Inflammatory macrophage treated with lipopolysaccharide for 1 hour (primary cell): ENCODE measurements around the gene MPZL2.

Source experiments
- DNase-seq, 2 donors: peaks; one replicate each; pipeline ENCODE4 v3.0.0-alpha.2; 2020 to 2022

The MPZL2 gene

GRCh38 chr11:118283037-118283636 is 19.0 kb upstream of the MPZL2 start:
- no peak for DNase-seq

DNA sequence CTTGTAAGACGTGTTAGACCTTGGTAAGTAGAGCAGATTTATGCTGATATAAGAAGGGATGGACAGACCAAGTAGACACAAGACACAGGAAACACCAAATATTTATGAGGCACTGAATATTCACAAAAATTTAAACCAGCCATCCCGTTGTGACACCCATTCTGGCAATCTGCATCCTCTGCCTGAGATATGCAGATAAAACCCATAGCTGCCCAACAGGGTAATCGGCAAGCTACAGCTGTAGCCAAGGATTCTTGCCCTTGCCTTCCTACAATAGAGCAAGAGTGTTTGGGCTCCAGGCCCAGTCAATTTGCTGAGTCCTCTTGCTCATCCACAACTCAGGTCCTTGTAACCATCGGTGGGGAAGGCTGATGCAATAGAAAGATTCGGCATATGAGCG is 18.5 kb upstream of the MPZL2 start:
- DNase-seq = no peak

DNA sequence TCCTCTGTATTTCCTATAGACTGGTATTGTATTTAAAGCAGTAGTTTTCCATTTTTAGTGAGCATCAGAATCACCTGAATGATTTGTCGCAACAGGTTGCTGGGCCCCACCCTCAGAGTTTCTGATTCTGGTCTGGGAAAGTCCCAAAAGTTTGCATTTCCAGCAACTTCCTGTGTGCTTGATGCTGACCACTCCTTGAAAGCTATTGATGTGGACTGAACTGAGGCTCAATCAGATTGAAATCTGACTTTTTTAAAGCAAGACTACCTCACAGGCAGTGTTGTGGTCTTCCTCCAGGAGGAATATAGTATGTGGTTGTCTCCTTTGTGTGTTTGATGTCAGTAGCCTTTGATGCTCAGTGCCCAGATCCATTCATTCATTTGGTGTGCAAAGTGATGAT is 17.2 kb upstream of the MPZL2 start:
- DNase-seq = peak in 1 of 2 donors; percentile 12

- DNase-seq = no peak
Observed at GRCh38 chr11:118277312-118277711, 13.2 kb upstream of the MPZL2 start.

- no peak for DNase-seq
Observed at GRCh38 chr11:118276422-118276821, 12.3 kb upstream of the MPZL2 start.

DNA sequence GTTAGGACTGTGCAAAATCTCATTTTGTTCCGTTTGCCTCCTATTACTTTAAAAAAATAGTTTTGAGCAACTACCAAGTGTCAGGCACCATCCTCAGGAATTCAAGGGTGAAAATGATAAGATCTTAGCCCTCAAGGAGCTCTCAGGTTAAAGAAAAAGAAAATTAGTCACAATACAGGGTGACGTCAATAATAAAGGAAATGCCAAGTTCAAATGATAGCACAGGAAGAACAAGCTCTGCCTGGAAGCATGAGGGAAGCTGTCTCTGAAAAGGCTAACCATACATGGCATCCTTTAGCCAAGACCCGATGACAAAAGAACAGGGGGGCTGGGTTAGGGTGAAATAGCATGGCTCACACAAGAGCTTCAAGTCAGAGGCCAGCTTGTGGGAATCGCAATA is 11.1 kb upstream of the MPZL2 start:
- no peak for DNase-seq

- no peak for DNase-seq
Observed at GRCh38 chr11:118274186-118274585, 10.1 kb upstream of the MPZL2 start.

DNA sequence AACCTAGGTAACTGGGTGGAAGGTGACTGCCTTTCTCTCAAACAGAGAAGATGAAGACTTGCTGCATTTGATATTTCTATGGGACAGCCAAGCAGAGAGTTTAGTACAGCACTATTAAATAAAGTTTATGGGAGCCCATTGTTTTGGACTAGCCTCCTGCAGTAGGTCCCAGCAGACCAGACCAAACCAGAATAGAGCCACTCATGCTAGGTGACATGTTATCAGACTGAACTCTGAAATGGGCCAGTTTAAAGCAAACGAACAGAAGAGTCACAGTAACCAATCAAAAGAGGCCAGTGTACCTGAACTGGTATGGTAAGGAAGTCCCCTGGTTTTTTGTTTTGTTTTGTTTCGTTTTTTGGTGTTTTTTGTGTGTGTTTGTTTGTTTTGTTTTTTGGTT is 7.9 kb upstream of the MPZL2 start:
- DNase-seq = no peak

DNA sequence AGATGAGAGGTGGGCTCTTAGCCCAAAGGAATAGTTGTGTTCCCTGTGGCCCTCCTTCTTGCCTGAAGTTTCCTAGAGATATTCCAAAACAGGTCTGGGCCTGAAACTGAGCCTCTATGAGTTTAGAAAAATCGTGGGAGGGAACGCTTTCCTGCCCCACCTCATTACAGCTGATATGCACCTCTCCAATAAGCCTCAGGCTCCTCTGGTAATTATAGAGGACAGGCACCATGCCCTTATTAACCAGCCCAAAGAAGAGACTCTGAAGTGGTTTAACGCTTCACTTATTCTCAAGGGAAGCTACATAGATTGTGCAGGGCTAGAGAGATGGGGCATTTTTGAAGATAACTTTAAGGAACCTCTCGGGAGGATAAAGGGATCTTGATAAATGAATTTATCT is 3.4 kb upstream of the MPZL2 start:
- DNase-seq = no peak

GRCh38 chr11:118265954-118266353 is 1.9 kb upstream of the MPZL2 start:
- no peak for DNase-seq

DNA sequence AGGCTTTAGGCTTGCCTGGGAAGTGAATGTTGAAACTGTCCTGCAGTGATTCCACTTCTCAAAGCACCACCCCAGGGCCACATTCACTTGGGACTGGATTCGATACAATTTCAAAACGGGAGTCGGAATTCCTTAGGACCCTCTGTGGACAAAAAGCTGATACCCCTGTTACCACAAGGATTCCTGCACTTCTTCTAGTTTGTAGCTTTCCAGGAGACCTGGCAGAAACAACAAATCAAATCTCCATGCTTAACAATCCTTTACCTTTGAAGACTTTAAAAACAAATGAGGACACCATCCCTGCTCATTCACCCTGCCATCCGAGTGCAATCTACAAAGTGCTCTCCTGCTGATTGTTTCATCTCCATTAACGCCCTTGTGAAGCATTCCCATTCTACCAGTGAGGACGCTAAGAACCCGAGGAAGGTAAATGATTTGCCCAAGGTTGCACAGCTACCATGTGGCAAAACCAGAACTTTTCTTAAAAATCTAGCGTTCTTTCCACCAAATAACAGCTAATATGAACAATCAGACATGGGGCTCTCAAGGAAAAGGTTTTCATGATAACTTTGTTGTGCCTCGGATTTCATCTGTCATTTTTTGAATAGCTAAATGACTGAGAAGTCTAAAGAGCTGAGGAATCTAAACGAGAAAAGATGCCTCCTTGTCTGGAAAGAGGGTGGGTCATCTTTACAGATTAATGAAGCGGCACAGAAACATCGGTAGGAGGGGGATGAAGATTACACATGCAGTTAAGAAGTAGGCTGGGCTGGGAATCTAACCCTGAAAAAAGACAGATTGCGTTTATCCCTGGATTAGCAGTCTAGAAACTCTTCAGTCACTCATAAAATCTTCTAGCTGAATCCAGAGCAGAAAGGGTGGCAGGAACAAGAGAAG is 720 bp upstream of the MPZL2 start:
- DNase-seq = no peak

DNA sequence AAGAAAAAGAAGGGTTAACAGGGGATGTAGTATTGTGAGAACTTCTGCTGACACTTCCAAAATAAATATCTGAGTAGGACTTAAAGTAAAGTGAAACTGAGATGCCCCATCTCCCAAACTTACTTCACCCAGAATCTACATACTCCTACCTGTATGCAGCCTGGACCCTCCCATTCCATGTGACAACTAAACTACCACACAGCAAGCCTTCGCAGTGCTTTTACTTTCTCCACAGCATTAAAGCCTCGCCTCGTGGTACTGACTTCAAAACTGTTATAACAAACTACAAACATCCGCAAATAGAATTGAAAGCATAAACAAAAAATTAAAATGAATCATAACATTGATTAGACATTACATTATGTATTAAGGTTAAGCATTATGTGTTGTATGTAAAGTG is 985 bp downstream of the MPZL2 start:
- no peak for DNase-seq

DNA sequence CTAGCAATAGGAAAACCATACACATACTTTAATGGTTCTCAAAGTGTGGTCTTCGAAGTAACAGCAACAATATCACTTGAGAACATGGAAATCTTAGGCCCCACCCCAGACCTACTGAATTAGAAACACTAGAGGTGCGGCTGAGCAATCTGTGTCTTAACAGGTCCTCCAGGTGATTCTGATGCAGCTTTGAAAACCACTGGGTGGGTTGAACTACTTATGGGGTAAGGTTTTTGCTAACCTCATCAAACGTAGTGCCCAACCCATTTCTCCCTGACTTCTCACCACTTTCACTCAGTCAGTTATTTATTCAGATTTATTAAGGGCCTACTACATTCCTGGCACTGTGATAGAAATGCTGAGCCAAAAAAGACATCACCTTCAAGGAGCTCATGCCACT is 3.7 kb downstream of the MPZL2 start:
- DNase-seq = no peak

DNA sequence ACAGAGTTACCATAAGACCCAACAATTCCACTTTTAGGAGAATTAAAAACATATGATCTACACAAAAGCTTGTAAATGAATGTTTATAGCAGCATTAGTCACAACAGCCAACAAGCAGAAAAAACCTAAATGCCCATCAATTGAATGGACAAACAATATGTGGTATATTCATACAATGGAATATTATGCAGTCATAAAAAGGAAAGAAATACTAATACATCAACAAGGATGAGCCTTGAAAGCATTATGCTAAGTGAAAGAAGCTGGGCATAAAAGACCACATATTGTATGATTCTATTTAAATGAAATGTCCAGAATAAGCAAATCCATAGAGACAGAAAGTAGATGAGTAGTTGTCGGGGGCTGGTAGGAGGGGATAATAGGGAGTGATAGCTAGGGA is 5.0 kb downstream of the MPZL2 start:
- no peak for DNase-seq

DNA sequence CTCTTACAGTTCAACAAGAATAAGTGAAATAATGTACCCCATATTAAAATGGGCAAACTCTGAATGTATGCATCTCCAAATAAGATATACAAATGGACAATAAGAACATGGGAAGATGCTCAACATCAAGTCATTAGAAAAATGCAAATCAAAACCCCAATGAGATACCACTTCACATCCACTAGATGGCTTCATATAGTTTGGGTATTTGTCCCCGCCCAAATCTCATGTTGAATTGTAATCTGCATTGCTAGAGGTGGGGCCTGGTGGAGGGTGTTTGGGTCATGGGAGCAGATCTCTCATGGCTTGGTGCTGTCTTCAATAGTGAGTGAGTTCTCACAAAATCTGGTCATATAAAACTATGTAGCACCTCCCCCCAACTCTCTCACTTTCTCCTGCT is 5.7 kb downstream of the MPZL2 start:
- no peak for DNase-seq

GRCh38 chr11:118252688-118253087 is 11.4 kb downstream of the MPZL2 start:
- DNase-seq = peak in 1 of 2 donors; percentile 44

DNA sequence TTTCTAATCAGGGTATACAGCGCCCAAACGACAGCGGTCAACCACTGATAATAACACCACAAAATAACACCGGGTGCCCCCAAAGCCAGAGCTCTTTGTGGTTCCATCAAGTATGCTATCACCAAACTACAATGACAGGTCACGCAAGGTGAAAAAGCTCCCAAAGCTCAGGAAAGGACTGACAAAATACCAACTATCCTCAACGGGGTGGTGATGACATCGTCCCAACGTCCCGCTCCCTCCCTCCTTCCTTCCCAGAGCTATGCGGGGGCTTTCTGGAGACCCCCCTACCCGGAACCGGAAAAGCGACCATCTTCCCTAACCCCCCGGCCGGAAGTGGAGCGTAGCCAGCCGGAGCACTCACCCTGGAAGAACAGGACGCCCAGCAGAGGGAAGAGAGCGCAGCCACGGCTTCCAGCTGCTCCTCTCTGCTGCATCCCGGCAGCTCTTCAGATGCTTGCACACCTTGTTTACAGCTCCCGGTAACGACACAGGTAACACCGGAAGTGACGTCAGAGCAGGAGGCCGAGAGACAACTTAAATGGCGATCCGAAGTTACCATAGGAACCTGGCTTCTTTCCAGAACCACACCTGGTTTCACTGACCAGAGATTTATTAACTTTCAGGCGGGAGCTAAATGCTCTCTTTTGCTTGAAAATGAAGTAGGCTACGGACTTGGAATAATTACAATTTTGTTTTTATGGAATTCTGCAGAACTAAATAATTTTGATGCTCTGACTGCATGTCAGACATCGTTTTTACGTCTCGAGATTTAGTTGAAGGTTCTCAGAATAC is 12.0 kb downstream of the MPZL2 start, which contains the start of gene MPZL3:
Gene MPZL3, minus strand, starts transcription at position 508 of the 795 bp plus-strand sequence. Its CDS starts 71 bp downstream, at position 437.
- peak; percentile 53 to 65 for DNase-seq

- no peak for DNase-seq
Observed at GRCh38 chr11:118247041-118247440, 17.1 kb downstream of the MPZL2 start.

GRCh38 chr11:118245936-118246562 is 18.0 kb downstream of the MPZL2 start:
- no peak for DNase-seq

GRCh38 chr11:118243993-118244762 is 19.9 kb downstream of the MPZL2 start:
- no peak for DNase-seq

- no peak for DNase-seq
Observed at GRCh38 chr11:118243161-118243560, 20.9 kb downstream of the MPZL2 start.

DNA sequence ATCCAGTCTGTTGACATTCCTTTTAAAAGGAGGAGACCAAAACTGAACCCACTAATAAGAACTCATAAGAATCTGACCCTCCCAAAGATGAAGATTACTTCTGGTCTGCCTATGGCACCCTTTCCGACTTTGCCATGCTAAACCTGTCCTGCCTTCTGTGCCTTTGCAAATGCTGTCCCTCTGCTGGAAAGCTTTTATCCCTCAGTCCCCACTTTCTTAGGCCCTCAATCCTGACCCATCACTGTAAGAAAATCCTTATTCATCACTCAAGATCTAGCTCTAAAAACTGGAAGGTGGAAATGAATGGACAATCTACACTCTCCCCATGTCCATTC is 22.4 kb downstream of the MPZL2 start:
- no peak for DNase-seq
